SU-DHL-6 (cell line): ENCODE data around the gene NPIPA5.
"Not testable (repeated sequence)": the region's sequence is repeated elsewhere in the genome, so short reads cannot be mapped to it uniquely, and the experiment has no call there.

Source experiments
- H2AFZ ChIP-seq: fragments of 200-600 bp; sonication (generic); 2 replicates; pipeline ENCODE4 v1.6.1; 2014; ENCODE audit warnings: low read depth, mild to moderate bottlenecking, moderate library complexity, mixed read lengths, antibody characterized with exemption, low read length; ENCODE audit not compliant: severe bottlenecking
- H3F3A ChIP-seq: fragments of 200-600 bp; shearing (Covaris generic); 2 replicates; pipeline ENCODE4 v1.6.0; 2016; ENCODE audit warnings: antibody characterized with exemption, mild to moderate bottlenecking; ENCODE audit not compliant: insufficient read depth
- H3K27ac ChIP-seq: fragments of 200-600 bp; sonication (generic); 2 replicates; pipeline ENCODE4 v1.5.1; 2016; ENCODE audit warnings: low read depth, mild to moderate bottlenecking, low read length, moderate library complexity, mixed read lengths
- H3K27me3 ChIP-seq: fragments of 200-600 bp; sonication (generic), shearing (Covaris generic); 2 replicates; pipeline ENCODE4 v1.6.0; 2014; ENCODE audit warnings: mild to moderate bottlenecking, low read length
- H3K36me3 ChIP-seq: fragments of 200-600 bp; sonication (generic); 2 replicates; pipeline ENCODE4 v1.6.1; 2014; ENCODE audit warnings: mild to moderate bottlenecking, low read length, mixed read lengths
- H3K4me2 ChIP-seq: fragments of 300-600, 200-600 bp; shearing (Covaris generic), sonication (generic); 2 replicates; pipeline ENCODE4 v1.6.0; 2014; ENCODE audit warnings: low read length, low read depth, mild to moderate bottlenecking; ENCODE audit not compliant: poor library complexity, severe bottlenecking
- H3K4me3 ChIP-seq: fragments of 200-600 bp; sonication (generic); 2 replicates; pipeline ENCODE4 v1.5.1; 2014; ENCODE audit warnings: antibody characterized with exemption, low read length, mild to moderate bottlenecking, mixed read lengths; ENCODE audit not compliant: insufficient read depth, poor library complexity, severe bottlenecking
- H3K79me2 ChIP-seq: fragments of 200-600 bp; sonication (generic); 2 replicates; pipeline ENCODE4 v1.6.1; 2014; ENCODE audit warnings: mild to moderate bottlenecking, low read length, moderate library complexity; ENCODE audit not compliant: insufficient read depth
- H3K9ac ChIP-seq: fragments of 200-600 bp; sonication (generic); 2 replicates; pipeline ENCODE4 v1.7.0; 2014; ENCODE audit warnings: mild to moderate bottlenecking, low read length
- H3K9me2 ChIP-seq: fragments of 200-600 bp; sonication (generic); replicated peaks from 2 replicates; pipeline ENCODE4 v1.6.1; 2014; ENCODE audit warnings: low read length; ENCODE audit not compliant: insufficient read depth
- H3K9me3 ChIP-seq: fragments of 200-600 bp; sonication (generic); 2 replicates; pipeline ENCODE4 v1.6.1; 2014; ENCODE audit warnings: low read length, mixed read lengths; ENCODE audit not compliant: insufficient read depth
- H4K20me1 ChIP-seq: fragments of 200-600 bp; sonication (generic); 2 replicates; pipeline ENCODE4 v1.6.1; 2014; ENCODE audit warnings: low read depth, mild to moderate bottlenecking, antibody characterized with exemption, low read length, moderate library complexity, mixed read lengths

Gene NPIPA5

DNA sequence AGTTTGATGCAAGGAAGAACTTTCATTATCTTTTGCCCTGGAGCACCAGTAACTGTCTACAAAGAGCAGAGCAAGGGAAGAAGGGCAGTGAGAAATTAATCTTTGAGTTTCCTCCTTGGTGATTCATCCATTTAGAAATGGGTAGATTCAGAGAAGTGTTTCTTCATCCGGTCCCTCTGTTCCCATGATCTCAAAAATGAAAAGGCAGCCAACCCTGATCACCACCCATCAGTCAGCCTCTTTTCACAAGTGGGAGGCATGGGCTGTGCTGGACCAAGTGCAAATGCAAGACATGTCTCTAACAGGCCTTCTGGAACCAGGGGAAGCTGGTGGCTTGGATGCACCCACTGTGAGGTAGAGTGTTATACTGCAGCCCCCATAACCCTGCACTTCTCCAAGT lies 35.8 kb downstream of the NPIPA5 start:
- not testable (repeated sequence) for H3K4me3 ChIP-seq, H3K27ac ChIP-seq, H3K27me3 ChIP-seq, H2AFZ ChIP-seq, H3K9me3 ChIP-seq, H3K4me2 ChIP-seq, H3K9ac ChIP-seq, H3K36me3 ChIP-seq, H3K79me2 ChIP-seq, H3K9me2 ChIP-seq, H4K20me1 ChIP-seq, H3F3A ChIP-seq

- H3K4me3 ChIP-seq, H3K27ac ChIP-seq, H3K9me2 ChIP-seq, H3K79me2 ChIP-seq, H3K4me2 ChIP-seq, H3K27me3 ChIP-seq, H4K20me1 ChIP-seq, H2AFZ ChIP-seq, H3K9me3 ChIP-seq, H3K9ac ChIP-seq, H3F3A ChIP-seq, H3K36me3 ChIP-seq: not testable (repeated sequence)
These were observed 39.1 kb downstream of the NPIPA5 start for GRCh38 chr16:15338986-15339385.

GRCh38 chr16:15337974-15338605 lies 40.0 kb downstream of the NPIPA5 start:
- H3K79me2 ChIP-seq, H3K4me3 ChIP-seq, H3K9ac ChIP-seq, H4K20me1 ChIP-seq, H3K9me3 ChIP-seq, H3F3A ChIP-seq, H3K9me2 ChIP-seq, H3K4me2 ChIP-seq, H3K27ac ChIP-seq, H3K27me3 ChIP-seq, H2AFZ ChIP-seq, H3K36me3 ChIP-seq: not testable (repeated sequence)

- not testable (repeated sequence) for H3K9ac ChIP-seq, H3K9me2 ChIP-seq, H3K27ac ChIP-seq
These were observed 42.5 kb downstream of the NPIPA5 start for GRCh38 chr16:15335609-15336008.

GRCh38 chr16:15333969-15334368 lies 44.1 kb downstream of the NPIPA5 start:
- not testable (repeated sequence) for H3K9me3 ChIP-seq, H2AFZ ChIP-seq, H3K36me3 ChIP-seq, H3F3A ChIP-seq, H3K79me2 ChIP-seq, H3K27ac ChIP-seq, H3K4me3 ChIP-seq, H3K27me3 ChIP-seq, H3K9me2 ChIP-seq, H4K20me1 ChIP-seq, H3K4me2 ChIP-seq, H3K9ac ChIP-seq

More at GRCh38 chr16:15335609-15336008, 42.5 kb downstream of the NPIPA5 start:
- H2AFZ ChIP-seq, H3F3A ChIP-seq, H3K4me2 ChIP-seq, H3K36me3 ChIP-seq, H3K27me3 ChIP-seq, H4K20me1 ChIP-seq, H3K79me2 ChIP-seq, H3K4me3 ChIP-seq, H3K9me3 ChIP-seq: not testable (repeated sequence)

DNA sequence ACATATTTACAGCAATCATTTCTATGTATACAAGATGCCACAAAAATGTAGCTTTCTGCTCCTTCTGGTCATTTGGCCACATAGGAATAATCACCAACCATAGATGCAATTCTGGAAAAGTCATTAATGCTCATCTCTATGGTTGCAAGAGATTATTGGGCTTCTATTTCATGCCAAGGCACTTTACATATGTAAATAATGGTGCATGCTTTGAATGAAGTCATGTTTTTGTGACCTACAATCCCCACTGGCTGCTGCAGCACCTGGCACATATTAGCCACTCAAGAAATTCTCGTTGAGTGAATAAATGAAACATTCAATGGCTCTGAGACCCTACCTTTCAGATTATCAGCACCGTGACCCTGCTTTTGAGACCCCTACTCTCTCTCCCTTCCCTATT lies 47.1 kb downstream of the NPIPA5 start:
- not testable (repeated sequence) for H3K9ac ChIP-seq, H3K4me2 ChIP-seq, H2AFZ ChIP-seq, H3K4me3 ChIP-seq, H3K79me2 ChIP-seq, H3K9me3 ChIP-seq, H4K20me1 ChIP-seq, H3F3A ChIP-seq, H3K9me2 ChIP-seq, H3K36me3 ChIP-seq, H3K27me3 ChIP-seq, H3K27ac ChIP-seq

GRCh38 chr16:15324954-15325353 lies 53.1 kb downstream of the NPIPA5 start:
- not testable (repeated sequence) for H3K36me3 ChIP-seq, H3F3A ChIP-seq, H3K9me2 ChIP-seq, H3K9ac ChIP-seq, H3K9me3 ChIP-seq, H3K79me2 ChIP-seq, H3K4me2 ChIP-seq, H3K27ac ChIP-seq, H3K4me3 ChIP-seq, H4K20me1 ChIP-seq, H3K27me3 ChIP-seq, H2AFZ ChIP-seq

DNA sequence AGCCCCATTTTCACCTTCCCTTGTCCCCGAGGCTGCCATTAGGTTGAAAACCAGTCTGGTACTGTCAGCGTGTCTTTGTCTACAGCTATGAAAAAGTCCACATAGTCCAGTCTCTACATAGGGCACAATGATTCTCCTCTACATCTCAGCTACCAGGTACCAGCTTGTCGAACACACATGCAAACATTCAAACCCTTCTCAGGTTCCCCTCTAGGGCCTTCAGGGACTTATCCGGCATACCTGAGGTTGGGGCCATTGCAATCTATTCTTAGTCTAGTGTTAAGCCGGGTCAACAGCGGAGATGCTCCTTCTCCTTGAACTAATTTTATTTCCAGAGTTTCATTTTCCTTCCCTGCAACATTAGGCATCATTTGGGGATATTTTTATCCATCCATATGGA lies 54.7 kb downstream of the NPIPA5 start:
- H3F3A ChIP-seq, H4K20me1 ChIP-seq, H3K27ac ChIP-seq, H3K4me2 ChIP-seq, H3K27me3 ChIP-seq, H3K79me2 ChIP-seq, H3K9ac ChIP-seq, H3K4me3 ChIP-seq, H2AFZ ChIP-seq, H3K9me2 ChIP-seq, H3K36me3 ChIP-seq, H3K9me3 ChIP-seq: not testable (repeated sequence)
